Lung microvascular endothelial cell (primary cell): ENCODE data around the gene CABP4. TPM values are rescaled to one million over a fixed set of nuclear protein-coding genes. Genes with fewer than 3 reads are reported as not detected.

ENCODE experiments used
- DNase-seq, 2 donors: peaks; one replicate each; pipeline versions ENCODE4 v3.0.0 to v3.0.0-alpha.2; 2010; ENCODE audit warnings: low read depth in 2 of 2
- total RNA-seq: library from RNA; depleted of rRNA; stranded (reverse); fragments of >200 nt; gene quantifications from 2 replicates; pipeline ENCODE4 v1.2.1, GENCODE V29; 2014

The CABP4 gene
- total RNA-seq, 1 donor from 2014 or later = 0.60 TPM

DNA sequence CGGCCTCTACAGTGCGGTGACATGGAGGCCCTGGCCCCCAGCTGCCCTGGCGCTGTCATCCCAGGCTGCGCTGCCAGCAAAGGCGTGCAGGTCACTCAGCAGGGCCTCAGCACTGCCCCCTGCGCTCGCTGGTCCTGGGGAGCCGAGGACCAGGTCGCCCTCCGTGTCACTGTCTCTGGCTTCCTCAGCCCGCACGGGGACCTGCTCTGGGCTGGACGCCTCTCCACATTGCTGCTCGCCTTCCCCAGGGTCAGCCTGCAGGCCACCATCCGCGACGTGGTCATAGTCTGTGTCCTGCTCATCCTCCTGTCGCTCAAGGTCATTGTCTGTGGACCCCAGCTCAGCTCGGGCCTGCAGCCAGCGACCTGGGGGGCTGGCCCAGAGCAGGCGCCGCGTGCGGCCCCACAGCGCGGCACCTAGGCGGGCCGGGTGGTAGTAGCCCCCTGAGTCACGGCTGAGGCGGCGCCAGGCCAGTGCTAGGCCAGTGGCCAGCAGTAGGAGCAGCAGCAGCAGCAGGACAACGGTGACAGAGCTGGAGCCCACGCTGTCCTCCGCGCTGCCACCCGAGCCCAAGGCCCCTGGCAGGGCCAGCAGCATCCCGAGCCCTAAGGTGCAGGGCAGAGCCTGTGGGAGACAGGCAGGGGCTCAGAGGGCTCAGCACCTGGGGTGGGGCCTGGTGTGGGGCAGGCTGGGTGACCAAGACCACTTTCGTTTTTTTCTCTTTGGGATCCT lies 19.3 kb upstream of the CABP4 start:
- DNase-seq = no peak

DNA sequence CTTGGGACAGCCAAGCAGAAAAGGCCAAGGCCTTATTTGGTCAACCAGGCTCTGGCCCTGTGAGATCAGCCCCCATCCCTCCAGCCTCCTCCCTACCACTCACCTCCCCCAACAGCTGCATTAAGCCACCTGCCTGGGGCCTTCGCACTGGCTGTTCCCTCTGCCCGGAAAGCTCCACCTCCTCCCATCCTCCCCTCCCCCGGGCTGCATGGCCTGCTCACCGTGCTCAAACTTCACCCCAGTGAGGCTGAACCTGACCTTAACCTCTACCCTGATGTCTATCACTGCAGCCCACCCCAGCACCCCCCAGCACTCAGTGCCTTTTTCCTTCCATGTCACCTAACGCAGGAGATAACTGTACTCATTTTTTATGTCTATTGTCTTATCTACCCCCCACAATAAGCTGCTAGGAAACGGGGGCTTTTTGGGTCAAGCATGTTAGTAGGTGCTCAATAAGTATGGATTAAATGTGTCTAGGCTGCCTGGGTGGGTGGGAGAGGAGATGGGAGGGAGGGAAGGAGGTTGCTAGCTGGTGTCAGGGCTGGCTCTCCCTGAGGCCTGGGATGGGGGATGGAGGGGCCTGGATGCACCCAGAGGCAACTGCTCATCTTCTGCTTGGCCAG lies 18.6 kb upstream of the CABP4 start:
- no peak for DNase-seq

DNA sequence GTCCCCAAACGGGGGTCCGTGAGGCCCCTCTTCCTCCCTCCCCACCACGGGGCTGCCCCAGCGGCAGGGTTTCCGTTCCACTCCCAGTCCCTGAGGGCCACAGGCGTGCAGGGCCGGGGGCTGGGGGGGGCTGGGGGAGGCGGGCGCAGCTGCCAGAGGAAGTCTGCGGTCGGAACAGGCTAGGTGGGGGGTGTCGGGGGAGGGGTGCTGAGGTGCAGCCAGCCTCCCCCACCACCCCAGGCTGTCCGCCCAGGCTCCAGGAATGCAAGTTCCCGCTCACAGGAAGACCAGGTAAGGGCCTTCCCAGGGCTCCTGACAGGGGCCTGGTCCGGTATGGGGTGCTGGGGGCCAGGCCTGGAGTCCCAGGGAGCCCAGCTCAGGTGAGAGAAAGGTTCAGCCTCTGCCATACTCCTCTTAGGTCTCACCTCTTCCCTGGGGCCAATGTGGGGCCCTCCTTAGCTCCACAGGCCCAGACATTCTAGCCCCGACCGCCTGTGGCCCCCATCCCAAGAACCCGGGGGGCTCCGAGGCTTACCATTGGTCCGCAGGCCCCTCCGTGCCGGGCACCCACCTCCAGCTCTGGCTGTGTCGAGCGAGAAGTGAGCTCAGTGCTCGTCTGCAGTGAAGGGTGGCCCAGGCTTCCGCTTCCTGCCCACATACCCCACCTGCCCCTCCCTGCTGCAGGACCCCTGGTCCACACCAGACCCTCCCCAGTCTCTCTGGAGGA lies 17.9 kb upstream of the CABP4 start, which contains the start of gene PTPRCAP:
TSS of gene PTPRCAP (minus strand) at position 601 of the 727 bp plus-strand sequence. CDS start at position 538, 63 bp downstream.
- DNase-seq = no peak

DNA sequence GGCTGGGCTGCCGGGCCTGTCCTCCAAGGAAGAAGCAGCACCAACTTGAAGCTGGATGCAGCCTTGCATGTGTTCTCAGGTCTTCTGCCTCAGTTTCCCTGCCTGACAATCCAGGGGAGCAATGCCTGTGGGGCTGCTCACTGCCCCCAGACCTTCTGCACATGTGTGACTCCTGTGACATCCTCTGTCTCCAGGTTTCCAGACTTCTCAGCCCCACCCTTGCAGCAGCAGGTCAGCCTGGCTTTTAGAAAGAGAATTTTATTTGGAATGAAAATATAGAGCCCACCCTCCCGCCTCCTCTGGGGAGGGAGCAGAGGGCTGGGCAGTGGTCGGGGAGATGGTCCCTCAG lies 17.4 kb upstream of the CABP4 start:
- DNase-seq = no peak

DNA sequence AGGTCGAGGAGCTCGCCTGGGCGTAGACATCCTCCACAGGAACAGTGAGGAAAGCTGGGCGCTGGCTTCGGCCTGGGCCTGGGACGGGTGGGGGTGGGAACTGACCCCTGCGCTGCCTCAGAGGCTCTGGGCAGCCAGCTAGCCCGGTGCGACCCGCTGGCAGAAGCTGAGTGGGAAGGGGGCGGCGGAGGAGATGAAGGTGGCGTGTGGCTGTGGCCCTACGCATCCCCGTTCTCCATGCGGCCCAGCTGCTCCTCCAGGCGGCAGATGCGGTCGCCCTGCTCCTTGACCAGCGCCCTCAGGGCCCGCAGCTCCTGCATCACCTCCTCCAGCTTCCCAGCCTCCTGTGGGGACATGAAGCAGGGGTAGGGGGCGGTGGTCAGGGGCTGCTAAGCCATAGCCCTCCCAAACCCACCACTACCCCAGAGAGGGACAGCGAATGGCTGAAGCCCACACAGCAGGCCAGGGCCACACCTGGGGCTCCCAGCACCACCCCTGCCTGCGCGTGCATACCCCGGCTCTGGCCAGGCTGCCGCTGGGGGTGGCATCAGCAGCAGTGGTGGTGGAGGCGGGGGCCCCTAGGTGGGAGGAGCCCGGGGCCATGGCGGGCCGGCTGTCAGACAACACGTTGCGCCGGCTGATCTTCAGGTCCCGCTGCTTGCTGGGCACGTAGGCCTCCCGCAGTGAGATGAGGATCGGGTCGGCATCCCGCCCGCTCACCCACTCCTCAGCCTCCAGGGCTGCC lies 16.8 kb upstream of the CABP4 start:
- DNase-seq = no peak

DNA sequence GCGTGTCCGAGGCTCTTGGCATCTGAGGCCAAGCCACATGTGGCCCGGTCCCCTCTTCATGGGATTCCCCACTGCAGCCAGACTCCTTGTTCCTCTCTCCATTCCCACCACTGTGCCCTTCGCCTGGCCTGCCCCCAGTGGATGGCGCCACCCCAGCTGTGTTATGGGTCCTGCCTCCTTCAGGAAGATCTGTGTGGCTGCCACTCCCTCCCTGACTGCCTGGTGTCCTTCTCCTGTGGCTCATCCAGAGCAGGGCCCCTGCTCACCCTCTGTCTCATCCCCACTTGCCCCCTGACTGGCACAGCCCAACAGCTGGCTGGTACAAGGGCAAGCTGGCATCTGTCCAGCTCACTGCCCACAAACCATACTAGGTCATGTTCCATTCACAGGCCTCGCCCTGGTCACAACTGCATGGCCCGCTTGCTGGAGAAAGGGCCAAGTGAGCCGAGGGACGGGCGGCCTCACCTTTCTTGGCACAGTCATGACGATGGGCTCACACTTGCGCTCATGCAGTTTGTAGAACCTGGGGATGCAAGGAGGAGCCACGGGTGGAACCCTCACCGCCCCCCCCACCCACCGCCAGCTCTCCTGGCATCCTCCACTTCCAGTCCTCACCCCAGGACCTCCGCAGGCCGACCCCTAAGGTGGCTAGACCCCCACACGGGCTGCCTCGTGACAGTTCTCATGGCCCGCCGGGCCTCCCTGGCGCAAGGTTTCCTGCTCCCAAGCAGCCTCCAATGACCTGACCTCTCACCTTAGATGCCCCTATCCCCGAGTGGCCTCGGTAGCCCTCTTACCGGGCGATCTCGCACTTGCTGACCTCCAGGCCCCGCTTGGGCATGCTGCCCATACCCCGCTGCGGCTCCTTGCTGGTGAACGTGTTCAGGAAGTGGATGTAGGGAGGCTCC lies 15.6 kb upstream of the CABP4 start:
- DNase-seq = peak; percentile 34

DNA sequence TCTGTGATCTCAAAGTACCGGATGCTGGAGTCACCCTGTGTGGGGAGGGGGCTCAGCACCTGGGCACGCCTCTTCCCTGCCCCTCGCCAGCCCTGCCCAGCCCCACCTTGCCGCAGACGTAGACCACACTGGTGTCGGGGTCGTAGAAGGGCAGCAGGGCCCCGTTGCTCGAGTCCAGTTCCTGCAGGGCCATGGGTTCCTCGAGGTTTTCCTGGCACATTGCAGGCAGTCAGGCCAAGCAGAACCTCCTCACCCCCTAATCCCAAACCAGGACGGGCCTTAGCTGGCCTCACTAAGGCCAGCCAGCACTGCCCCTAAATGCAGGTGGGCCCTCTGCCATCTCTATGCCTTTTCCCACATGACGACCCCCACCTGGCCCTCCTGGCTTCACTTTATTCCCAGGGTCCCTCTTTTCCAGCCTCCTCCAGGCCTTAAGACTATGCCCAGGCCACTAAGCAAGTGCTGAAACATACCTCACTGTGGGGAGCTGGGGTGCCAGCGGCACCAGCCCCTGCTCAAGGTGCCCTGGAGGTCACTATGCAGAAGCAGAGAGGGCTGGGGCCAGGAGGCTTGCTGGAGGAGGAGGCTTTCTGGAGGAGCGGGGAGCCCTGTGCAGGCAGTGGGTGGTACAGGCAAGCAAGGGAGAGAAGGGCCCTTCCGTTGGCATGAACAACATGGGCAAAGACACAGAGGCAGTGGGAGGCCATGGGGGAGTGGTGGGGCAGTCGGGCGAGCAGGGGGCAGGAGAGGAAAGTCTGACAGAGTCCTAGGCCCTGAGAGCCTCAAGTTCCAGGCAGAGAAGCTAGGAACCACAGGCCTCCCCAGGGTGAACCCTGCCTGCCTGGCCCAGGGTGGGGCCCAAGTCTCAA lies 14.7 kb upstream of the CABP4 start:
- DNase-seq = no peak

DNA sequence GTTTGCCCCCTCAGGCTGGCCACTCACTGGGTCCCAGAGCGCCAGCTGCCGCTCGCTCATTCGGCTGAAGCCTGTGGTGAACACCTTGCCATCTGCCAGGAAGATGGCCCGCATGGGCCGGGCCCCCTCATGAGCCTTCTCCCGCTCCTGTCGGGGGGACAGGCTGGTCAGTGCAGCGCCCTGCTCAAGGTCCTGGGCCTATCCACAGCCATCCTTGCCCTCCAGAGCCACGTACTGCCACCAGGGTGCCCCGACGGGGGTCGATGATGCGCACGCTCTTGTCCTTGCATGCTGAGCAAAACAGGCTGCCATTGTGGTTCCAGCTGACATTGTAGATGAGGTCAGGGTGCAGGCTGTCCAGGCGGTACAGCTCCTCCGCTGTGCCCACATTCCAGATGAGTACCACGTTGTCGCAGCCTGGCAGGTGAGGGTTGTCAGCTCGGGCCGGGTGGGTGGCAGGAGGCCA lies 14.0 kb upstream of the CABP4 start:
- DNase-seq = no peak

DNA sequence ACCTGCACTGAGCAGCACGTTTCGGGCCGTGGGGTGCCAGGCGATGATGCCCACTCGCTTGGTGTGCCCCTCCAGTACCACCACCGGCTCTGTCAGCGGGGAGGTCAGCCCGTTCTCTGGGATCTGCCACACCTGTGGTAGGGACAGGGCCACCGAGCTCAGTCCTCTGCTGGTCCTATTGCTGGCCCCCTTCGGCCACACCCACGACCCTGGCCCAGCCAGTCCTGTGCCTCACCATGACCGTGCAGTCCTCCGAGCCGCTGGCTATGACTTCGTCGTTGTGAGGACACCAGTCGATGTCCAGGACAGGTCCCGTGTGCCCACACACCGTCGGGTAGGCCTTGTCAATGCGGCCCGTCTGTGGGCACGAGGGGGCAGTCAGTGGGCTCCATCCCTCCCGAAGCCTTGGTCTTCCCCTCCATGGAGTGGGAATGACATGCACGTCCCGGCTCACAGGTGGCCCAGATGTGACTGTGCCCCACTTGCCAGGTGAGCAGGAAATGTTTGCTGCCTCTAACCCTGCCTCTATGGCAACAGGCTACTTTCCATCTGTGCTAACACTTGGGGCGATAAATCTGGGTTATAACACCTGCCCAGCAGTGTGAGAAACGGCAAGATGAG lies 13.3 kb upstream of the CABP4 start:
- DNase-seq = no peak

DNA sequence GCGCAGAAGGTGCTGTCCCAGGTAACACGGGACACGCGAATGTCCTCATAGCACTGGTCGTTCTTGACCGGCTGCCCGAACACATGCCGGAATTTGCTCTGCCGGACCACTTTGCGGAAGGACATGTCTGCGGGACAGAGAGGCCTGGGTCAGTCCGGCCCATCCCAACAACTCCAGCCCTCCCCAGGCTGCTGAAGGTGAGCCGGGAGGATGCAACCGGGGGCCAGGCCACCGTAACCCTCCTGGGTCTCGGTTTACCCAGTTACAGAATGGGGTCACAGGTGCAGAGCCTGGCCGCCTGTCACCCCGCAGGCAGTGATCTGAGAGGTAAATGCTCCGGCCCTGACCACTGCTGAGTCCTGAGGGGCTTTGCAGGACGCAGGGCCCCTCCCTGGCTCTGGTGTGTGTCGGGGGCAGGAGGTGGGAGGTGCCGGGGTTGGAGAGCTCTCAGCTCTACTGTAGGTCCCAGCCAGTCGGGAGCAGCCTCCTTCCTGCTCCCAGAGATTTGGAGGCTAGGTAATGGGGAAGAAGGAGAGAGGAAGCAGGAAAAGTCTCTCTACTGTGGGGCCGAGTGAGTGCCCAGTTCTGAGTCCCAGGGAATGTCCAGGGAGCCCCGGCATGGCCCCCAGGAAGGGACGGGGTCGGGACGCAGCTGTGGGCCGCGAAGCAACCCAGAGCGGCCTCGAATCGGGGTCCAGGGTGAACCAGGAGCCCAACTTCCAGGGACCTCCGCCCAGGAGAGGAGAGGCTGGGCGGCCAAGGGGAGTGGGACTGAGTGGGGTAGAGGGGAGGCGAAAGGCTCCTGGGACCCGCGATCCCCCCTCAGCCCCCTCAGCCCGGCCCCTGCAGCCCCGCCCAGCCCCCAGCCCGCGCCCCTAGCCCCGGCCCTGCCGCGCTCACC lies 12.4 kb upstream of the CABP4 start:
- peak in 1 of 2 donors; percentile 36 for DNase-seq

DNA sequence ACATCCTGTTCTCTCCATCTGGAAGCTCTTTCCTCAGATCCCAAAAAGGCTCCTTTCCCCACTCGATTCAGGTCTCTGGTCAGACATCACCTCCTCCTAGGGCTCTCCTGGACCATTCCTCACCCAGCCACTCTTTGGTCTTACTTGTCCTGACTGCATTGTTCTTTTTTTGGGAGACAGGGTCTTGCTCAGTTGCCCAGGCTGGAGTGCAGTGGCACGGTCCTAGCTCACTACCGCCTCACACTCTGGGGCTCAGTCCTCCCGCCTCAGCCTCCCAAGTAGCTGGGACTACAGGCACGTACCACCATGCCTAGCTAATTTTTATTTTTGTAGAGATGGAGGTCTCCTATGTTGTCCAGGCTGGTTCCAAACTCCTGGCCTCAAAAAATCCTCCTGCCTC lies 9.6 kb upstream of the CABP4 start:
- no peak for DNase-seq

DNA sequence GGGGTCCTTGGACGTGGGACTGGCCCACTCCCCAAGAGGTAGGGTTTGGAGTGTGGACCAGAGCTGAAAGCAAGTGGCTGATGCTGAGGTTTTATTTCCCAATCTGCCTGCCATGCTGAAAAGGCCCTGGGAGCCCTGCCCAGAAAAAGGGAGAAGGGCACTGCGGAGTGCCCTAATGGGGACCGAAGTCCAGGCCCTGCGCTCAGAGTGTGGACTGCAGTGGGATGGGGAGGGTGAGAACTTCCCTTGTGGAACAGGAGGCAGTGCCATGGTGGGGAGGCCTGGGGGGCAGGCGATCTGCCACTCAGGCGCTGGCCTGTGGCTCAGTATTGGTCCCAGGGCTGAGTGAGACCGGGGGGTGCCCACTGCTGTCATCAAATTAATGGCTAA lies 6.9 kb upstream of the CABP4 start:
- DNase-seq = no peak

DNA sequence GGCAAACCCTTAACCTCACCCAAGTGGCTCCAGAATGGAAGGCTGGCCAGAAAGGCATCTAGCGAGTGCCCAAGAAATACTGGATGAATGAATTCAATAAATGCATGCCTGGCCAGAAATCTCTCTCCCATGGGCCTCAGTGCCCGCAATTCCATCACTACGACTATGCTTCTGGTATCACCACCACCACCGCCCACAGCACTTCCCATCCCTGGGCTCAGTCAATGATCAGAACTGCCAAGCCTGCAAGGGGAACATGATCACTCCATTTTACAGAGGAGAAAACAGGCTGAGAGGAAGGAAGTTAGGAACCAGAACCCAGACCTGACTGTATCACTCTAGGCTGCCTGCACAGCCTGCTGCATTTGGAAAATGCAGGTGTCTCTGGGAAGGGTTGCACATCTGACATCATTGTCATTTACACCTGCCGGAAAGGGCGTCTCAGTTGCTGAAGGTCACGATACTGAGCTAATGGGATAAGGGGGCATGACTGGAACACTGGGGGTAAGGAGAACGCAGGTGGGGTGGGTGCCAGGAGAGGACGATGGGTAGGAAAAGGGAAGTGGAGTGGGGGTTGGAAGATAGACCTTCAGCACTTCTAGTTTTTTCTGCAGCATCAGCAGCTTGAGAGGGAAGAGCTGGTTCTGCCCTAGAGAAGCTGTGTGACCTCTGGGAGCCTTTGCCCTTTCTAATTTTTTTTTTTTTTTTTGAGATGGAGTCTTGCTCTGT lies 5.9 kb upstream of the CABP4 start:
- no peak for DNase-seq

DNA sequence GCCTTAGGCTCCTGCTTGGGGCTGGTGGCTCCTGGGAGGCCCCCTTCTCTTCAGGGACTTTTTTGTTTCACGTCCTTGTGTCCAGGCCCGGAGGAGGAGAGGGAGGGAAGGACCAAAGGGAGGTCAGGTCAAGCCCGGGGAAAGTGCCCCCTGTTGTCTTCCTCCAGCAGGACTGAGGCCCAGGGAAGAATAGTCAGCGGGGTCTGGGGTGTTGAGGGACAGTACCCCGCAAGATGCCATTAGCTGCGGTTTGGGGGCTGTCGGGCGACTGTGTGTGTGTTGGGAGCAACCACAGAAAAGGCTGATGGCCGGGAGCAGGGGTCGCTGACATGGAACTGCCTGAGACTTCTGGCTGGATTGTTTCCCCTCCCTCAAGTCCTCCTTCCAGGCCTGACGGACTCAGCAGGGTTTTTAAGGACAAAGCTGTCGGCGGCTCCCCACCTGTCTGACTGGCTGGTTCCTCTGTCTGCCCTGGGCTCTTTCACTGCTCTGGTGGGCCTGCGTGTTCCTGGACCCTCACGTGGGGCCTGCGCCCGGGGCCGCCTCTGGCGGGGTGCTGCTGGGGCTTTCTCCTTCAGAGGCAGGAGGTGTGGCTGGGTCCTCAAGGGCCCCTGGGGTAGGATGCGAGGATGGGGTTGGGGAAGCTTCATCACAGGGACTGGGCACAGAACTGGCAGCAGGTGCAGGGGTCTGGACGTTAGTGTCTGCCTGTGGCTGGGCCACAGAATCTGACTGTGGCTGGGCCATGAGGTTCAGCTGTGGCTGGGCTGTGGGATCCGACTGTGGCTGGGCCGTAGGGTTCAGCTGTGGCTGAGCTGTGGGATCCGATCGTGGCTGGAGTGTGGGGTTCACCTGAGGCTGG lies 4.1 kb upstream of the CABP4 start:
- no peak for DNase-seq

DNA sequence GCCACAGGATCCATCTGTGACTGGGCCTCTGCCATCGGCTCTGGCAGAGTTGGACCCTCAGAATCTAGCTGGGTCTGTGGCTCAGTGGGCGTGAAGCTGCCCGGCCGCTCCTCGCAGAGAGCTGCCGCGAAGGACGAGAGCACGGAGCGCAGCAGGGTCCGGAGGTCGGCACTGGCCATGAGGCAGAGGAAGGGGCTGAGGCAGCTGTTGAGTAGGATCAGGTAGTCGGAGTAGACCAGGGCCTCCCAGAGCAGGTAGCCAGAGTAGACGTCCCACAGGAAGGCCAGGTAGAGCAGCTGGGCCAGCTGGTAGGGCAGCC lies 3.5 kb upstream of the CABP4 start:
- DNase-seq = no peak

DNA sequence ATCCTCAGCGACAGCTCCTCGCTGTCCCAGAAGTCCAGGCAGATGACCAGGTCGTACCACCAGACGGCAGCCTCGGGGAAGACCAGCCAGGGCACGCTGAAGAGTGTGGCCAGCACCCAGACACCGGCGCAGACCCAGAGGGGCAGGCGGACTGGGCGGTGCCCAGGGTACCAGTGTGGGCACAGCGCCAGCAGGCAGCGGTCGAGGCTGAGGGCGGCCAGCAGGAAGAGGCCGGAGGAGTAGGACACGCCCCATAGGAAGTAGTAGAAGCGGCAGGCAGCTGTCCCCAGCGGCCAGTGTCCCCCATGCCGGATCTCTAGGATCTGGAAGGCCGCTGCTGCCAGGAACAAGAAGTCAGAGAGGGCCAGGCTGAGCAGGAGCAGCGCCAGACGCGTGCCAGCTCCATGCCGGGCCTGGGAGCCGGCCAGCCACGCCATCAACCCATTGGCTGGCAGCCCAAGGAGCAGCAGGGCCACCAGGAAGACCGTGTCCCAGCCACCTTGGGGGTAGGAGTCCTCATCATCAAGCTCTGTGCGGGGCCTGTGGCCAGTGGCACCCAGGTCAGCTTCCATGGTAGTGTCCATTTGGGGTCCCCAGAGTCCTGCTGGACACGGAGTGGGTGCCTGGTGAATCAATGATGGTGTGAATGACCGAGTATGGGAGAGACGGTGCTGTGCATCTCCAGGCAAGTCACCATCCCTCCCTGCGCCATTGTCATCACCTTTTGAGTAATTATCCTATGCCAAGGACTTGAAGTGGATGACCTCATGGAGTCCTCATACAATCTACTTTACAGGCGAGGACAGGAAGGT lies 2.8 kb upstream of the CABP4 start, which contains the start of gene GPR152:
TSS of gene GPR152 (minus strand) at position 589 of the 812 bp plus-strand sequence. CDS start at position 584, 5 bp downstream.
- DNase-seq = peak; percentile 41 to 59
